Right lobe of liver (tissue), 4 donors: ENCODE data around the gene SEMA4B.

ENCODE experiments used
- CTCF ChIP-seq, 4 donors: fragments of 200-600 bp in 3 of 4; fragments of 450-650 bp in 1 of 4; IDR thresholded peaks; one replicate each; pipeline versions ENCODE4 v1.5.1 to v1.8.0; 2016 to 2022; ENCODE audit warnings: antibody characterized with exemption in 4 of 4, mild to moderate bottlenecking in 2 of 4
- POLR2A ChIP-seq: fragments of 450-650 bp; IDR thresholded peaks from one replicate; pipeline ENCODE4 v1.6.1; 2017; ENCODE audit warnings: antibody characterized with exemption, mild to moderate bottlenecking
- donor health status: DM: no; HTN: no; CAD: no.
- donor health status: DM: no; HTN: no; CAD: no.
- donor health status: DM: no; HTN: yes; CAD: no.

- TF ChIP-seq CTCF (IDR thresholded peaks at IDR 0.05) (no peak), POLR2A (peak; percentile 50)
These were observed 63.5 kb downstream of the SEMA4B start for GRCh38 chr15:90264671-90265070.
